GM12878 (cell line): ENCODE data around the gene COL11A2. TPM values are rescaled to one million over a fixed set of nuclear protein-coding genes. Genes with fewer than 3 reads are reported as not detected.

ENCODE experiments used
- ATAC-seq: fragments of 200-7000 bp; cut with Tn5 transposase; 3 replicates; pipeline ENCODE4 v1.9.1; 2020; ENCODE audit warnings: mild to moderate bottlenecking, moderate library complexity
- BruUV-seq: library from RNA; stranded (reverse); fragments of 400-500 nt; replicated peaks from 2 replicates; lab custom pipeline; 2021; lab: Mats Ljungman, UMichigan
- CTCF ChIA-PET: fragments of 300-600 bp; sonication (Branson Sonifier 250); formaldehyde crosslinking; extraction: SDS; loops from one replicate; lab custom pipeline; 2021; ENCODE audit warnings: inconsistent platforms; lab: Yijun Ruan, JAX
- POLR2A ChIA-PET: fragments of 350-600 bp; formaldehyde crosslinking; extraction: SDS; loops from one replicate; lab custom pipeline; 2021; ENCODE audit warnings: inconsistent platforms; lab: Charles Lee
- RAD21 ChIA-PET: fragments of 300-600 bp; sonication (Branson Sonifier 250); formaldehyde crosslinking; loops from one replicate; lab custom pipeline; 2023; ENCODE audit warnings: antibody characterized with exemption; ENCODE audit not compliant: unreplicated experiment; lab: Charles Lee
- SMC1A ChIA-PET: fragments of 300-600 bp; sonication (Branson Sonifier 250); formaldehyde crosslinking; loops from one replicate; lab custom pipeline; 2023; ENCODE audit not compliant: unreplicated experiment, uncharacterized antibody; lab: Charles Lee
- DNase-seq: peaks from one replicate; pipeline ENCODE4 v3.0.0-alpha.2; 2011; ENCODE audit warnings: low read depth, low spot score
- FAIRE-seq: peaks from 3 replicates; lab custom pipeline; 2011; peaks lifted over from hg19 to GRCh38; lab: Jason Lieb, UNC
- H2AFZ ChIP-seq: 2 replicates; pipeline ENCODE4 v1.6.0; 2011; ENCODE audit warnings: low read depth, low read length, control low read depth; ENCODE audit not compliant: control insufficient read depth
- H3K27ac ChIP-seq: 2 replicates; pipeline ENCODE4 v1.5.1; 2011; ENCODE audit warnings: control low read depth; ENCODE audit not compliant: control insufficient read depth, insufficient read depth
- H3K27me3 ChIP-seq, 2 experiments: replicated peaks in 1 of 2; 2 replicates each; pipeline versions ENCODE4 v1.6.0 to v1.6.1; 2011; ENCODE audit warnings: low read length in 1 of 2; ENCODE audit not compliant: control insufficient read depth in 2 of 2, insufficient read depth in 2 of 2
- H3K36me3 ChIP-seq, 2 experiments: 2 replicates each; pipeline ENCODE4 v1.5.1; 2011; ENCODE audit warnings: low read length in 1 of 2; ENCODE audit not compliant: control insufficient read depth in 2 of 2, insufficient read depth in 2 of 2
- H3K4me1 ChIP-seq: 2 replicates; pipeline ENCODE4 v1.6.1; 2011; ENCODE audit warnings: mild to moderate bottlenecking, low read length, moderate library complexity, mixed read lengths; ENCODE audit not compliant: control insufficient read depth, insufficient read depth
- H3K4me2 ChIP-seq: 2 replicates; pipeline ENCODE4 v1.6.0; 2011; ENCODE audit warnings: control low read depth; ENCODE audit not compliant: control insufficient read depth, insufficient read depth
- H3K4me3 ChIP-seq: fragments of 200-600 bp; sonication (generic); 2 replicates; pipeline ENCODE4 v1.5.1; 2016
- H3K79me2 ChIP-seq: 2 replicates; pipeline ENCODE4 v1.6.0; 2011; ENCODE audit warnings: low read length; ENCODE audit not compliant: control insufficient read depth, insufficient read depth
- H3K9ac ChIP-seq: 2 replicates; pipeline ENCODE4 v1.8.0; 2011; ENCODE audit warnings: low read length, control low read depth, mixed read lengths; ENCODE audit not compliant: control insufficient read depth, insufficient read depth
- H3K9me3 ChIP-seq: replicated peaks from 3 replicates; pipeline ENCODE4 v1.5.1; 2011; ENCODE audit warnings: mild to moderate bottlenecking, low read length; ENCODE audit not compliant: control insufficient read depth, insufficient read depth
- H4K20me1 ChIP-seq: 2 replicates; pipeline ENCODE4 v1.6.0; 2011; ENCODE audit not compliant: control insufficient read depth, insufficient read depth
- ASH2L ChIP-seq: fragments of 300-600, 200-600 bp; sonication (generic); IDR thresholded peaks from 2 replicates; pipeline ENCODE4 v1.6.1; 2017; ENCODE audit warnings: low read depth, mild to moderate bottlenecking, borderline replicate concordance
- GABPA ChIP-seq: IDR thresholded peaks from 2 replicates; pipeline ENCODE4 v1.6.1; 2014; ENCODE audit warnings: antibody characterized with exemption, low read depth, mild to moderate bottlenecking, inconsistent platforms
- NFYB ChIP-seq: IDR thresholded peaks from 2 replicates; pipeline ENCODE4 v1.6.1; 2011; ENCODE audit warnings: low read depth, mild to moderate bottlenecking, low read length, improper control_type of control experiment, moderate library complexity; ENCODE audit not compliant: insufficient read depth
- SIN3A ChIP-seq: IDR thresholded peaks from 2 replicates; pipeline ENCODE4 v1.6.1; 2012; ENCODE audit warnings: low read depth, low read length, improper control_type of control experiment
- WRNIP1 ChIP-seq: IDR thresholded peaks from 2 replicates; pipeline ENCODE4 v1.6.1; 2011; ENCODE audit warnings: low read depth, low read length, improper control_type of control experiment, borderline replicate concordance
- WGBS: methylation state at CpG from one replicate; pipeline ENCODE4 v1.1.6; 2016; ENCODE audit warnings: low lambda C conversion rate; ENCODE audit not compliant: insufficient replicate concordance, insufficient coverage; ENCODE audit errors: missing lambda C conversion rate; 5-methylcytosine and 5-hydroxymethylcytosine counted together
- in situ Hi-C: fragments of 300-500 bp; cut with MboI; formaldehyde crosslinking; loops from 9 replicates; pipeline ENCODE4 v1.14.3; 2018; ENCODE audit warnings: mixed read lengths
- intact Hi-C: fragments of 100-400 bp; cut with micrococcal nuclease; formaldehyde crosslinking; loops from one replicate; pipeline ENCODE4 v1.14.2; 2022; ENCODE audit not compliant: unreplicated experiment
- polyA plus RNA-seq, 11 experiments: library from polyadenylated mRNA; depleted of rRNA in 4 of 11; unstranded in 6 of 11; stranded (reverse) in 5 of 11; fragments of >200 nt; fragmentation: Nextera tagmentation in 4 of 11; fragmentation: Illumina TruSeq in 1 of 11; extraction: Ambion mirVana in 4 of 11; extraction: Trizol in 1 of 11; gene quantifications; 1 replicate in 1 of 11; 2 replicates in 10 of 11; pipeline versions ENCODE4 v1.2.1 to v1.2.3, GENCODE V29; 2011 to 2016; ENCODE audit warnings: inconsistent platforms in 2 of 11, missing spikeins in 2 of 11, low read depth in 1 of 11
- total RNA-seq, 4 experiments: library from RNA; depleted of rRNA in 3 of 4; stranded (reverse); fragments of >200 nt in 3 of 4; fragmentation: Illumina TruSeq in 1 of 4; extraction: Trizol in 1 of 4; gene quantifications; 2 replicates each; pipeline versions ENCODE4 v1.2.1 to v1.2.3, GENCODE V29; 2013 to 2021
- TF ChIP-seq, protein P1 (sequence below): IDR thresholded peaks from 2 replicates; pipeline ENCODE4 v1.6.1; 2011; ENCODE audit warnings: borderline replicate concordance, low read depth, mild to moderate bottlenecking, moderate library complexity, low read length; ENCODE audit not compliant: insufficient read depth, poor library complexity, severe bottlenecking
- TF ChIP-seq, protein P2 (sequence below): fragments of 450-650 bp; IDR thresholded peaks from 2 replicates; pipeline ENCODE4 v1.6.1; 2014; ENCODE audit warnings: mild to moderate bottlenecking

The COL11A2 gene
- total and polyA plus RNA-seq, 10 of the 15 experiments (the other 5 are each of a cell fraction or from before 2014, with no cell fraction given) = 0.03 to 0.83 (median 0.22) TPM; not detected in 1

DNA sequence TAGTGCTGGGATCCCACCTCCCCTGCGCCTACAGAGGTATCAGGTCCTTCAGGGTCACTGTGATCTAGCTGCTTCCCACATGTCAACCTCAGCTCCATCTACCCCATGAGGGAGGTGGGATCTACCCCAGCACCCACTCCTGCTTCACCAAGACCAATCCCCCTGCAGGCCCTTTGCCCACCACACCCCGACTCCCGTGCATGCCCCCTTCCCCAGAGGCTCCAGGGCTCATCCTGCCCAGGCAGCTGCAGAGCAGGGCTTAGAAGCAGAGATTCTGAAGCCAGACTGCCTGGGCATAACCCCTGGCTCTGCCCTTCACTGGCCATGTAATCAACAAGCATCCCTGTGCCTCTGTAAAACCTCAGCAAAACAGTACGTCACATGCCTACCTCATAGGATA lies 17.5 kb downstream of the COL11A2 start:
- TF ChIP-seq WRNIP1 (no peak), GABPA (no peak), NFYB (no peak), ASH2L (no peak), SIN3A (no peak)
- TF ChIP-seq, protein P1, sequence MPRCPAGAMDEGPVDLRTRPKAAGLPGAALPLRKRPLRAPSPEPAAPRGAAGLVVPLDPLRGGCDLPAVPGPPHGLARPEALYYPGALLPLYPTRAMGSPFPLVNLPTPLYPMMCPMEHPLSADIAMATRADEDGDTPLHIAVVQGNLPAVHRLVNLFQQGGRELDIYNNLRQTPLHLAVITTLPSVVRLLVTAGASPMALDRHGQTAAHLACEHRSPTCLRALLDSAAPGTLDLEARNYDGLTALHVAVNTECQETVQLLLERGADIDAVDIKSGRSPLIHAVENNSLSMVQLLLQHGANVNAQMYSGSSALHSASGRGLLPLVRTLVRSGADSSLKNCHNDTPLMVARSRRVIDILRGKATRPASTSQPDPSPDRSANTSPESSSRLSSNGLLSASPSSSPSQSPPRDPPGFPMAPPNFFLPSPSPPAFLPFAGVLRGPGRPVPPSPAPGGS = no peak
- TF ChIP-seq, protein P2, sequence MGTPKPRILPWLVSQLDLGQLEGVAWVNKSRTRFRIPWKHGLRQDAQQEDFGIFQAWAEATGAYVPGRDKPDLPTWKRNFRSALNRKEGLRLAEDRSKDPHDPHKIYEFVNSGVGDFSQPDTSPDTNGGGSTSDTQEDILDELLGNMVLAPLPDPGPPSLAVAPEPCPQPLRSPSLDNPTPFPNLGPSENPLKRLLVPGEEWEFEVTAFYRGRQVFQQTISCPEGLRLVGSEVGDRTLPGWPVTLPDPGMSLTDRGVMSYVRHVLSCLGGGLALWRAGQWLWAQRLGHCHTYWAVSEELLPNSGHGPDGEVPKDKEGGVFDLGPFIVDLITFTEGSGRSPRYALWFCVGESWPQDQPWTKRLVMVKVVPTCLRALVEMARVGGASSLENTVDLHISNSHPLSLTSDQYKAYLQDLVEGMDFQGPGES = no peak
- TF ChIP-seq, all 136 proteins: peak for 0
- no peak overlapping the region for H3K9ac ChIP-seq
- 31% methylated on average over 4 of the region's 4 CpGs for WGBS
- ChIA-PET SMC1A (interaction anchor here (3.4 to 4.3 kb wide), 2 partner anchors 14 to 160 kb away, joined by 23 to 27 read pairs; no protein-coding TSS in a partner anchor), CTCF (interaction anchor here (0.7 to 6.0 kb wide), 8 partner anchors 14 to 160 kb away, joined by 3 to 58 read pairs (median 20); no protein-coding TSS in a partner anchor), POLR2A (interaction anchor here (0.8 to 1.6 kb wide), 3 partner anchors 18 to 73 kb away, joined by 3 to 5 read pairs (median 4); no protein-coding TSS in a partner anchor), RAD21 (interaction anchor here (0.7 to 3.9 kb wide), 4 partner anchors 26 to 74 kb away, joined by 3 to 25 read pairs (median 12); no protein-coding TSS in a partner anchor)
- no peaks in the 10 kb centered on the region for H3K36me3 ChIP-seq
- ATAC-seq (no peak), DNase-seq (no peak), FAIRE-seq (no peak)
- H3K79me2 ChIP-seq = no peaks in the 10 kb centered on the region
- H3K27ac ChIP-seq = no peak overlapping the region
- no peak overlapping the region for H3K4me2 ChIP-seq
- no TSS peak for BruUV-seq
- no peaks in the 10 kb centered on the region; the same call in 1 of the 2 replicates for H3K4me1 ChIP-seq
- H3K4me3 ChIP-seq = no peak overlapping the region
- H3K9me3 ChIP-seq = no peaks in the 10 kb centered on the region
- in situ Hi-C loops (no loop called here), intact Hi-C loops (no loop called here)
- no peaks in the 10 kb centered on the region for H4K20me1 ChIP-seq
- H3K27me3 ChIP-seq = no peaks in the 10 kb centered on the region
- no peak overlapping the region for H2AFZ ChIP-seq
